ENCODE data around the gene TMEM145.
A peak's percentile ranks its signal among the peaks of the same experiment; 100 is the strongest.

The TMEM145 gene

GRCh38 chr19:42288881-42289555 is 24.1 kb upstream of the TMEM145 start:
- DNase-seq (ENCODE audit: extremely low read depth in 1 of 2, low read depth in 1 of 2): no peak

- DNase-seq (ENCODE audit: extremely low read depth in 1 of 2, low read depth in 1 of 2): no peak
These were observed 23.5 kb upstream of the TMEM145 start for GRCh38 chr19:42289556-42290041.

- no peak for DNase-seq (ENCODE audit: extremely low read depth in 1 of 2, low read depth in 1 of 2)
These were observed 23.0 kb upstream of the TMEM145 start for GRCh38 chr19:42290136-42290522.

DNA sequence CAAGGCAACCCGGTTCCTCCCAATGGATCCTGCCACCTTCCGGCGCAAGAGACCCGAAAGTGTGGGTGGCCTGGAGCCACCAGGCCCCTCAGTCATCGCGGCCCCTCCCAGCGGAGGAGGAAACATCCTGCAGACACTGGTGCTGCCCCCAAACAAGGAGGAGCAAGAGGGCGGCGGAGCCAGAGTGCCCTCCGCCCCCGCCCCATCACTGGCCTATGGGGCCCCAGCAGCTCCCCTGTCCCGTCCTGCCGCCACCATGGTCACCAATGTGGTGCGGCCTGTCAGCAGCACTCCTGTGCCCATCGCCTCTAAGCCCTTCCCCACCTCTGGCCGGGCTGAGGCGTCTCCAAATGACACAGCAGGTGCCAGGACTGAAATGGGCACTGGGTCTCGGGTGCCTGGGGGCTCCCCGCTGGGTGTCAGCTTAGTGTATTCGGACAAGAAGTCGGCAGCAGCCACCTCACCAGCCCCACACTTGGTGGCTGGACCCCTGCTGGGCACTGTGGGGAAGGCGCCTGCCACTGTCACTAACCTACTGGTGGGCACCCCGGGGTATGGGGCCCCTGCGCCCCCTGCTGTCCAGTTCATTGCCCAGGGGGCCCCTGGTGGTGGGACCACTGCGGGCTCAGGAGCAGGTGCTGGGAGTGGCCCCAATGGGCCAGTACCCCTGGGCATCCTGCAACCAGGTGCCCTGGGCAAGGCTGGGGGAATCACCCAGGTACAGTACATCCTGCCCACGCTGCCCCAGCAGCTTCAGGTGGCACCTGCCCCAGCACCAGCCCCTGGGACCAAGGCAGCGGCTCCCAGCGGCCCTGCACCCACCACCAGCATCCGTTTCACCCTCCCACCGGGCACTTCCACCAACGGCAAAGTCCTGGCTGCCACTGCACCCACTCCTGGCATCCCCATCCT is 22.3 kb upstream of the TMEM145 start:
- DNase-seq (ENCODE audit: extremely low read depth in 1 of 2, low read depth in 1 of 2): peak in 1 of 2 donors; percentile 26

DNA sequence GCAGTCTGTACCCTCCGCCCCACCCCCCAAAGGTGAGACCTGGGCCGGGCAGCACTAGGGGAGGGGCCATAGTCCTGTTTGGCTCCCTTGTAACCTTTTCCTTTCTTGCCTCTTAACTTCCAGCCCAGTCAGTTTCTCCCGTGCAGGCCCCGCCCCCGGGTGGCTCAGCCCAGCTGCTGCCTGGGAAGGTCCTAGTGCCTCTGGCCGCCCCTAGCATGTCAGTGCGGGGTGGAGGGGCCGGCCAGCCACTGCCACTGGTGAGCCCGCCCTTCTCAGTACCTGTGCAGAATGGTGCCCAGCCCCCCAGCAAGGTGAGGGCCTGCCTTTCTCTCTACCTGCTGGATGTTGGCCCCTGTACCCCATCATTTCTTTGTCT is 21.7 kb upstream of the TMEM145 start:
- DNase-seq (ENCODE audit: extremely low read depth in 1 of 2, low read depth in 1 of 2): no peak

DNA sequence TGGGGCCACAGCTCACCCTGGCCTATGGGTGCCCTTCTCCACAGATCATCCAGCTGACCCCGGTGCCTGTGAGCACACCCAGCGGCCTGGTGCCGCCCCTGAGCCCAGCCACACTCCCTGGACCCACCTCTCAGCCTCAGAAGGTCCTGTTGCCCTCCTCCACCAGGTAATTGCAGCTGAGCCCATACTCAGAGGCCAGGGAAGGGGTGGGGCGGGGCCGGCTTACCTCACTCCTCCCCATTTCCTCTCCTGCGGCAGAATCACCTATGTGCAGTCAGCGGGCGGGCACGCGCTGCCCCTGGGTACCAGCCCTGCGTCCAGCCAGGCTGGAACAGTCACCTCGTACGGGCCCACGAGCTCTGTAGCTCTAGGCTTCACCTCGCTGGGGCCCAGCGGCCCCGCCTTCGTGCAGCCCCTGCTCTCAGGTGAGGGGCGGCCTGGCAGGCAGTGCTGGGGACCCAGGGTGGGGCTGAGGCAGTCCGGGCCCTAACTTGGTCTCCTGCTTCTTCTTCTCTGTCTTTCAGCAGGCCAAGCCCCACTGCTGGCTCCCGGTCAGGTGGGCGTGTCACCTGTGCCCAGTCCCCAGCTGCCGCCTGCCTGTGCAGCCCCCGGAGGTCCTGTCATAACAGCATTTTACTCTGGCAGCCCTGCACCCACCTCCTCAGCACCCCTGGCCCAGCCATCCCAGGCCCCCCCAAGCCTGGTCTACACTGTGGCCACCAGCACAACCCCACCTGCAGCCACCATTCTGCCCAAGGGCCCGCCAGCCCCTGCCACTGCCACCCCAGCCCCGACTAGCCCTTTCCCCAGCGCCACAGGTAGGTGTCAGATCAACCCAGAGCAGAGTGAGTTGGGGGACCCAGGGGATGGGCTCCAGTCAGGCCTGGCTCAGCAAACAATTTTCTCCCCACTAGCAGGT is 20.8 kb upstream of the TMEM145 start:
- no peak for DNase-seq (ENCODE audit: extremely low read depth in 1 of 2, low read depth in 1 of 2)

DNA sequence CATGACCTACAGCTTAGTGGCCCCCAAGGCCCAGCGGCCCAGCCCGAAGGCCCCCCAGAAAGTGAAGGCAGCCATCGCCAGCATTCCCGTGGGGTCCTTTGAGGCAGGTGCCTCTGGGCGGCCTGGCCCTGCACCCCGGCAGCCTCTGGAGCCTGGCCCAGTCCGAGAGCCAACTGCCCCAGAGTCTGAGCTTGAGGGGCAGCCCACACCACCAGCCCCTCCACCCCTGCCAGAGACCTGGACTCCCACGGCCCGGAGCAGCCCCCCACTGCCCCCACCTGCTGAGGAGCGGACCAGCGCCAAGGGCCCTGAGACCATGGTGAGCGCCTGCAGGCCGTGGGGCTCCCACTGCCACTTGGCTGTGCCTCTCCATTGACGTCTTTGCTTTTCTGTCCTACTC is 20.1 kb upstream of the TMEM145 start:
- DNase-seq (ENCODE audit: extremely low read depth in 1 of 2, low read depth in 1 of 2): no peak

DNA sequence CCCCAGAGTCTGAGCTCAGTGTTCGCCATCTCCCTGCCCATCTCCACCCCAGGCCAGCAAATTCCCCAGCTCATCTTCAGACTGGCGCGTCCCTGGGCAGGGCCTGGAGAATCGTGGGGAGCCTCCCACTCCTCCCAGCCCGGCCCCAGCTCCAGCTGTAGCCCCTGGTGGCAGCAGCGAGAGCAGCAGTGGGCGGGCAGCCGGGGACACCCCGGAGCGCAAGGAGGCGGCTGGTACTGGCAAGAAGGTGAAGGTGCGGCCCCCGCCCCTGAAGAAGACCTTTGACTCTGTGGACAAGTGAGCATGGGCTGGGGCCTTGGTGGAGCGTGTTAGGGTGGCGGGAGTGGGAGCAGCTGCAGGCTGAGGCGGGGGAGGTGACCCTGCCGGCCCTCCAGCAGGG is 19.6 kb upstream of the TMEM145 start:
- DNase-seq (ENCODE audit: extremely low read depth in 1 of 2, low read depth in 1 of 2): no peak

DNA sequence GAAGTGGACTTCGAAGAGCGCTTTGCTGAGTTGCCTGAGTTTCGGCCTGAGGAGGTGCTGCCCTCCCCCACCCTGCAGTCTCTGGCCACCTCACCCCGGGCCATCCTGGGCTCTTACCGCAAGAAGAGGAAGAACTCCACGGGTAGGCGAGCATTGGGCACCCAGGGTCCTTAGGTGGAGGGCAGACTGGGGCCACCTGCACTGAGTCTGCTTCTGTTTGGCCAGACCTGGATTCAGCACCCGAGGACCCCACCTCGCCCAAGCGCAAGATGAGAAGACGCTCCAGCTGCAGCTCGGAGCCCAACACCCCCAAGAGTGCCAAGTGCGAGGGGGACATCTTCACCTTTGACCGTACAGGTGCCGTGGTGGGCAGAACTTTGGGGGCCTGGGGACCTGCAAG is 19.2 kb upstream of the TMEM145 start:
- no peak for DNase-seq (ENCODE audit: extremely low read depth in 1 of 2, low read depth in 1 of 2)

DNA sequence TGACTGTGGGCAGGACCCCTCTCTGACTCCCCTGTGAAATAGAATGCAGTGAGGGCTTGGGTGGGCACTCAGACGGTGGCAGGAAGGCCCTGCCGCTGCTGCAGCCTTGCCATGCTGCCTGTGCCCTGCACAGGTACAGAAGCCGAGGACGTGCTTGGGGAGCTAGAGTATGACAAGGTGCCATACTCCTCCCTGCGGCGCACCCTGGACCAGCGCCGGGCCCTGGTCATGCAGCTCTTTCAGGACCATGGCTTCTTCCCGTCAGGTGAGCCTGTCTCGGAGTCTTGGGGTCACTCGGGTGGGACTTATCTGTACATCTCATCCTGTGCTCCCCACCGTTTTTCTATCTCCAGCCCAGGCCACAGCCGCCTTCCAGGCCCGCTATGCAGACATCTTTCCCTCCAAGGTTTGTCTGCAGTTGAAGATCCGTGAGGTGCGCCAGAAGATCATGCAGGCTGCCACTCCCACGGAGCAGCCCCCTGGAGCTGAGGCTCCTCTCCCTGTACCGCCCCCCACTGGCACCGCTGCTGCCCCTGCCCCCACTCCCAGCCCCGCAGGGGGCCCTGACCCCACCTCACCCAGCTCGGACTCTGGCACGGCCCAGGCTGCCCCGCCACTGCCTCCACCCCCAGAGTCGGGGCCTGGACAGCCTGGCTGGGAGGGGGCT is 18.5 kb upstream of the TMEM145 start:
- DNase-seq (ENCODE audit: extremely low read depth in 1 of 2, low read depth in 1 of 2): no peak

DNA sequence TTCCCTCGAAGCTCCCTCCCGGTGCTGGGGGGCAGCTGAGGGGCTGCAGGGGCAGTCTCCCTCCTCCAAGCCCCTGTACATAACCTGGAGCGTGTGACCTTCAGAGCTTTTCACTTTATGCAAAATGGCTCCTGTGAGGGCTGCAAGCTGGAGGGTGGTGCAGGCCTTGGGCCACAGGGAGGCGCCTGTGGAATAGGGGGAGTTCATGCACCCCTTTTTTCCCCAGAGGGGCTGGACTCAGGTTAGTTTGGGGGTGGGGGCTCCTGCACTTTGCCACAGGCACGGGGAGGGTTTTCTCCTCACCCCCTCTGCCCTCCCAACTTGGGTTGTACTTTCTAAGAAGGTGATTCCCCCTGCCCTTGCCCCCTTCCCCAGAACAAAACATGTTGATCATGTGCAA is 17.8 kb upstream of the TMEM145 start:
- no peak for DNase-seq (ENCODE audit: extremely low read depth in 1 of 2, low read depth in 1 of 2)

- peak; percentile 76 to 87 for DNase-seq (ENCODE audit: extremely low read depth in 1 of 2, low read depth in 1 of 2)
These were observed 17.1 kb upstream of the TMEM145 start for GRCh38 chr19:42295831-42296525.

GRCh38 chr19:42297039-42297438 is 16.1 kb upstream of the TMEM145 start:
- DNase-seq (ENCODE audit: extremely low read depth in 1 of 2, low read depth in 1 of 2): no peak

GRCh38 chr19:42301646-42302203 is 11.4 kb upstream of the TMEM145 start, which contains the start of gene PRR19:
PRR19 (plus strand) TSS chr19:42302132; CDS start chr19:42309585, 7,453 bp downstream.
- DNase-seq (ENCODE audit: extremely low read depth in 1 of 2, low read depth in 1 of 2): no peak

- DNase-seq (ENCODE audit: extremely low read depth in 1 of 2, low read depth in 1 of 2): no peak
These were observed 10.0 kb upstream of the TMEM145 start for GRCh38 chr19:42303101-42303464.

GRCh38 chr19:42303876-42304275 is 9.2 kb upstream of the TMEM145 start:
- DNase-seq (ENCODE audit: extremely low read depth in 1 of 2, low read depth in 1 of 2): no peak

DNA sequence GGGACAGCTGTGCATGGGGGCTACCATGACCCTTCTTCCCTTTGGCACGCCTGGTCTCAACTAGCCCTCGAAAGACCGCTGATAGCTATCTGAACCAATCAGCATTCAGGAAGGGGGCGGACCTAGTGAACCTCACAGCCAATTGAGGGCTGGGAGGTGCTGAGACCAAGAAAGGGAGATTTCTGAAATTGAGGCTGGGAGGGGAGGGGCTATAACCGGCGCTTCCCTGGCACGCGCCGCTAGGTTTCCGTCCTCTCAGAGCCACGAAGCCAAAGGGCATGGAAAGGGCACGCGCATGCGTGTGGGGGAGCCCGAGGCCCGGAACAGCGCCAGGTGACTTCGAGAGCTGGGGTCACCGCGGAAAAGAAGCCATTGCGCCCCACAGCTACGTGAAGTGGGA is 6.5 kb upstream of the TMEM145 start:
- DNase-seq (ENCODE audit: extremely low read depth in 1 of 2, low read depth in 1 of 2): no peak

DNA sequence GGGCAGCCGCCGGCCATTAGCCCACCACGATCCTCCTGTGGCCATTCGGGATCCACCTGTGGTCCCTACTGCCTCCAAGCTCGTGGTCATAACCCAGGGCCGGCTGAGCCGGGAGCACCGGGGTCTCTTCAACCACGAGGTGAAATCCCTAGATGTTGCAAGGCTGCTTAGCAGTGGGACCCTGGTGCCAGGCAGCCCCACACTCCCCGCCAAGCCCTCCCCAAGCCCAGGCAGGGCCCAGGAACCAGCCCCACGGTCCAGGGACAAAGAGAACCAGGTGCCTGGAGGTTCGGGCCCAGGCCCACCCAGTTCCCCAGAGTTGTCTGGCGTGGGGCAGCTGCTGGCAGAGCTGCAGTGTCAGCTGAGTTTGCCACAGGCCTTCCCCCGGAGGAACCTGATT is 3.4 kb upstream of the TMEM145 start:
- DNase-seq (ENCODE audit: extremely low read depth in 1 of 2, low read depth in 1 of 2): no peak

DNA sequence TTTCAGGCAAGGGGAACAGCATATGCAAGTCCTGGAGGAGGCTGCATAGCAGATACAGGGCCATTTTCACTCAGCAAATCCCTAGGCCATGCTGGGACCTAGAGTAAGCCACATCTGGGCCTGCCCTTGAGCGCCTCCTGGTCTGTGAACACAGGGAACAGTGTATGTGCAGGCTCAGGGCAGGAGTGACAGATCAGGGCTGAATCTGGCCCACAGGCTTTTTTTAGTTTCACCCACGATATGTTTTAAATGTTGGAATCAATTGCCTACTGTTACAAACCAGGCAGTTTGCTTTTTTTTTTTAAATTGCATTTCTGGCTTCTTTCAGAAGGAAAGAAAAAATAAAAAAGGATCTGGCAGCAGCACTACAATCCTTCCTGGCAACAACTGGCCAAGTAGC is 1.5 kb upstream of the TMEM145 start:
- no peak for DNase-seq (ENCODE audit: extremely low read depth in 1 of 2, low read depth in 1 of 2)

- no peak for DNase-seq (ENCODE audit: extremely low read depth in 1 of 2, low read depth in 1 of 2)
These were observed 739 bp upstream of the TMEM145 start for GRCh38 chr19:42312370-42312769.

All from activated CD8-positive, alpha-beta memory T cell treated with anti-CD3 and anti-CD28 coated beads for 1 hour (primary cell).